NB4 (cell line): Measurements from ENCODE around the gene HIBADH.
"Not testable (repeated sequence)": the region's sequence is repeated elsewhere in the genome, so short reads cannot be mapped to it uniquely, and the experiment has no call there.

Experiments used
- DNase-seq: peaks from one replicate; pipeline ENCODE4 v3.0.0; 2010; ENCODE audit warnings: low read depth
- H3K4me3 ChIP-seq: one replicate; pipeline ENCODE4 v1.5.1; 2011; ENCODE audit warnings: mild to moderate bottlenecking, low read depth, low read length, moderate library complexity
- MYC ChIP-seq: IDR thresholded peaks from 2 replicates; pipeline ENCODE4 v1.6.1; 2011; ENCODE audit warnings: low read depth, low read length
- POLR2A ChIP-seq: IDR thresholded peaks from 2 replicates; pipeline ENCODE4 v1.6.1; 2011; ENCODE audit warnings: mild to moderate bottlenecking; ENCODE audit not compliant: insufficient read length; ENCODE audit errors: extremely low read depth
- TF ChIP-seq, protein P1 (sequence below): IDR thresholded peaks from one replicate; pipeline ENCODE4 v1.5.1; 2012; ENCODE audit warnings: low read depth, low read length
- TF ChIP-seq, protein P2 (sequence below): IDR thresholded peaks from 2 replicates; pipeline ENCODE4 v1.6.1; 2011; ENCODE audit warnings: low read depth, low read length

HIBADH gene

DNA sequence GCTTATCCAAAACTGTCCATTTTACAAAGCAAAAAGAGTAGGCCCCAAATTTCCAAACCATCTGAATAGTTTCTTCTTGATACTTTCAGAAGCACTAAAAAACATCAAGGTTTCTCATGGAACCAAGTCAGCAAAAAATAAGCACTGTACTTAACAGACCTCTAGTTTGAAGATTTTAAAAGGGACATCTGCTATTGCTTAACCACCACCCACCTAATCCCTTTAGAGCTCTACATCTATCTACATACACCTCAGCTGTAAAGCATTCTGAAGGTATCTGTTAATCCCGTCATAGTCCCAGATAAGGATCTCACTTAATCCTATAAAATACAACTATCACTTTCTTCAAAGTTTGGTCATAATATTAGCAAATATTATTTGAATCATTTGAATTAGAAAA is 72.3 kb downstream of the HIBADH start:
- no peak for DNase-seq
- TF ChIP-seq POLR2A (no peak), MYC (no peak)
- TF ChIP-seq, protein P1, sequence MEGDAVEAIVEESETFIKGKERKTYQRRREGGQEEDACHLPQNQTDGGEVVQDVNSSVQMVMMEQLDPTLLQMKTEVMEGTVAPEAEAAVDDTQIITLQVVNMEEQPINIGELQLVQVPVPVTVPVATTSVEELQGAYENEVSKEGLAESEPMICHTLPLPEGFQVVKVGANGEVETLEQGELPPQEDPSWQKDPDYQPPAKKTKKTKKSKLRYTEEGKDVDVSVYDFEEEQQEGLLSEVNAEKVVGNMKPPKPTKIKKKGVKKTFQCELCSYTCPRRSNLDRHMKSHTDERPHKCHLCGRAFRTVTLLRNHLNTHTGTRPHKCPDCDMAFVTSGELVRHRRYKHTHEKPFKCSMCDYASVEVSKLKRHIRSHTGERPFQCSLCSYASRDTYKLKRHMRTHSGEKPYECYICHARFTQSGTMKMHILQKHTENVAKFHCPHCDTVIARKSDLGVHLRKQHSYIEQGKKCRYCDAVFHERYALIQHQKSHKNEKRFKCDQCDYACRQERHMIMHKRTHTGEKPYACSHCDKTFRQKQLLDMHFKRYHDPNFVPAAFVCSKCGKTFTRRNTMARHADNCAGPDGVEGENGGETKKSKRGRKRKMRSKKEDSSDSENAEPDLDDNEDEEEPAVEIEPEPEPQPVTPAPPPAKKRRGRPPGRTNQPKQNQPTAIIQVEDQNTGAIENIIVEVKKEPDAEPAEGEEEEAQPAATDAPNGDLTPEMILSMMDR: no peak
- TF ChIP-seq, protein P2, sequence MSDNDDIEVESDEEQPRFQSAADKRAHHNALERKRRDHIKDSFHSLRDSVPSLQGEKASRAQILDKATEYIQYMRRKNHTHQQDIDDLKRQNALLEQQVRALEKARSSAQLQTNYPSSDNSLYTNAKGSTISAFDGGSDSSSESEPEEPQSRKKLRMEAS: no peak
- no peak overlapping the region for H3K4me3 ChIP-seq

DNA sequence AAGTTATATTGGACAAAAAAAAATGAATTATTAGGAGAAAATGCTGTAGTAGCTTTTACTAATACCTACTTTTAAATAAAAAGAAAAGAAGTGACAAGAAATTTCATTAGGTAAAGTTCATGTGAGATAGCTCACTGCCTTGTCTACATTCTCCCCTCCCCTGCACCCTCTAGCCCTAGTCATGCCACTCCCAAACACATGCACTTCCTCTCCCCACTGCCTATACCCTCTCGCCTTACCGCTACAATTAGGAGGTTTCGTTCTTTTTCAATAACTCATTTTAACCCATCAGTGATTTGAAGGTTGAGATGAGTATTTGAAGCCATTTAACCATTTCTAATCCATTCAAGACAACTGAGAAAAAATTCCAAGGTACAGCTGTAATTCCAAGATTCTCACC is 75.3 kb downstream of the HIBADH start:
- no peak overlapping the region for H3K4me3 ChIP-seq
- TF ChIP-seq, protein P2: peak; percentile 11; the same call in 1 of the 2 replicates
- no peak for TF ChIP-seq POLR2A
- peak; percentile 23 for DNase-seq

DNA sequence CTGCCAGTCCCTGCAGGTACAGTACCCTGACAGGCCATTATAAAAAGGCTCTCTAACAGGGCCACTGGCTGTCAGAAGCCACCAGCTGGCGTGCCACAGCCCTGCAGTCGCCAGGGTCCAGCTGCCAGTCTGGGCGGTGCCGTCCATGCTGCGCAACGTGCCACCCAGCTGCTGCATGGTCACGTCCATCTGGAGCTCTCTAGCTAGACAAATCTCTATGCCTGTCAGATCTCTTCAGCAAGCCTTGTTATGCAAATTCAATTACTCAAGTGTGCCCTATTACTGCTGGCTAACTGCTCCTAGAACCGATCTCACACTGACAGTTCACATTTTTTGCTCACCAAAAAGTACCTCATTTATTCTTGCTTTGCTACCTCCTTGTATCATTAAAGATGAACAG is 75.9 kb downstream of the HIBADH start:
- DNase-seq: no peak
- TF ChIP-seq MYC: no peak
- TF ChIP-seq, protein P2: no peak
- TF ChIP-seq POLR2A: no peak
- TF ChIP-seq, protein P1: no peak
- H3K4me3 ChIP-seq: no peak overlapping the region

DNA sequence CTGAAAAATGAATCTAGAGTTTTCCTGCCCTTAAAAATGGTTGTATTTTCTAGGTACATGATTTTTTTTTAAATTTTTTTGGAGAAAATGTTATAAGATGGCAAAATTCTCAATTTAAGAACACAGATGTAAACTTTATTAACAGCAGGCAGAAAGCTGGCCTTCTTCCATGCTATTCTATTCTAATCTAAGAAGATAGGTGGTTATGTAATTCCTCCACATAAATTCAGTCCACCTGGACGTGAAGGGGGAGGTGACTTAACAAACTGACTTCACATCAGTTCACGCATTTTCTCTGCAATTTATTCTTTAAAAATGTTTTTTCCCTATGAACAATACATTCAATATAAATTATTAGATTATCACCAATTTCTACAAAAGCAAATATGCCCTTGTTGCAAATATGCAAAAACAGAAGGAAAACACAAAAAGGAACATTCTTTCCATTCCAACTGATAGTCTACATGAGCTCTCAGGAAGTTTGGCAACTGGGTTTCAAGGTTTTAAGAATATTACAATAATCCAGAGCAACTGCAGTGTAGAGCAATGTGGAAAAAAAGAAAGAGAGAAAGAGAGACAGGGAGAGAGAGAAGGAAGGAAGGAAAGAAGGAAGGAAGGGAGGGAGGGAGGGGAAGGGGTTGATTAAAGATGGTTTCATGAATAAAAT is 76.8 kb downstream of the HIBADH start:
- TF ChIP-seq, protein P1: no peak
- TF ChIP-seq, protein P2: no peak
- TF ChIP-seq MYC: no peak
- no peak for TF ChIP-seq POLR2A
- no peak for DNase-seq
- H3K4me3 ChIP-seq: no peak overlapping the region

DNA sequence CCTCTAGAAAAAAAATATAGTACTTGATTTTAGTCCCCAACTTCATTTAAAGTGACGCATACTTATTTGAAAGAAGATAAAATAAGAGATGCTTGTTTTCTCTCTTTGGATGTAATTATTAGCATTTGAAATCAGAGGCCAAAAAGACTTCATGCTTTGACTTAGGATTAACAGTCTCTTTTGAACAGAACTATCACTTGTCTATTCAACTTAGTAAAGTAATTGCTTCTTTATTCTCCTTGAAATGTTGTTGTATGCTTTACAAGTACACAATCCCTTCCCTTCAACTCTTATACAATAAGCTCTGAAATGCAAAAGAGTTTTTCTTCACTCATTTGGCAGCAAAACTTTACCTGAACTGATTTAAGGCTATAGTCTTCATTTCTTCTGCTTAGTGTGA is 80.8 kb downstream of the HIBADH start:
- no peak overlapping the region for H3K4me3 ChIP-seq
- TF ChIP-seq, protein P1: no peak
- TF ChIP-seq, protein P2: no peak
- no peak for TF ChIP-seq POLR2A
- TF ChIP-seq MYC: no peak
- no peak for DNase-seq

DNA sequence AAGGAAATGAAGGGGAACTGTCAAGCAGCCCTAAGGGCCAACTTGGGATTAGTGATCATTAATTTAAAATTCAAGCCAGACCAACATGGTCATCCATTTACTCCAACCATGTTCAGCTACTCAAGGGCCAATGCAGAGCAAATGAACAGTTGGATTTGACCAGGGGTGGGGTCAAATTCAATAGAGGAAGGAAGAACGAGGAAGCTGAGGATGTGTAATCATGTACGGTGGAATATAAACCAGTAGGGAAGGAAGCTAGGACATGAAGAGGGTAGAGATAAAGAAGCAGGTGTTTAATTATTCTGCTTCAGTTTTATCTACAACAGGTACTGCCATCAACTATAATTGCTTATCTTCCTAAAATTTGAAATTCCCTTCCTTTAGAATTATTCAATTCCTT is 81.6 kb downstream of the HIBADH start:
- H3K4me3 ChIP-seq: no peak overlapping the region
- TF ChIP-seq, protein P2: no peak
- no peak for TF ChIP-seq POLR2A
- DNase-seq: peak; percentile 22

DNA sequence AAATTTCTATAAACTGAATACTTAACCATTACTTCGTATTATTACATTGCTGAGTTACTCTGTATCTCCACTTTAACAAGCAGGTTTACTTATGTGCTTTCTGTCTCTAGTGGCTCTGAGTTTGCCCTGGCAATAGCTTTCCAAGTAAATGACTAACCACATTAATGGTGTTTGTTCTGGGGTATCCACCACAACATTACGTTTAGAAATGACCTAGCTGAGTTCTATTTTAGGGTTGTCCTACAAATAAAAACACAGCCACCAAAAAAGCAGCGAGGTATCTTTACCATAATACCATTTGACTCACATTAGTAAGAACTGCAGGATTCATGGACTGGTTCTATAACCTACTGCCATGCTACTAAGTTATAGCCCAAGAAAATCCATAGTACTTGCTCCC is 83.1 kb downstream of the HIBADH start:
- TF ChIP-seq, protein P1: no peak
- no peak for TF ChIP-seq MYC
- TF ChIP-seq POLR2A: no peak
- TF ChIP-seq, protein P2: no peak
- no peak for DNase-seq
- no peak overlapping the region for H3K4me3 ChIP-seq

DNA sequence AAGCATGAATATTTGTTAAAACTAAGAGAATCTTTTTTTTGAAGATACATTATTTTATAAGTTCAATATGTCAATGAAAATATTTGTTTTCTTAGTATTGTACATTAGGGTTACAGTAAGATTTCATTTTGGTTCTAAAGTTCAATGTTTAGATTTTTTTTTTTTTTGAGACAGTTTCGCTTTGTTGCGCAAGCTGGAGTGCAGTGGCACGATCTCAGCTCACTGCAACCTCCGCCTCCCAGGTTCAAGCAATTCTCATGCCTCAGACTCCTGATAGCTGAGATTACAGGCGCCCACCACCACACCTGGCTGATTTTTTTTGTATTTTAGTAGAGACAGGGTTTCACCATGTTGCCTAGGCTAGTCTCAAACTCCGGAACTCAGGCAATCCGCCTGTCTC is 84.5 kb downstream of the HIBADH start:
- H3K4me3 ChIP-seq: not testable (repeated sequence)
- peak; percentile 19 for DNase-seq
